Pericardium fibroblast (primary cell): ENCODE data around the gene IBTK. TPM values are rescaled to one million over a fixed set of nuclear protein-coding genes. Genes with fewer than 3 reads are reported as not detected.

Source experiments
- total RNA-seq: library from RNA; depleted of rRNA; stranded (reverse); fragments of >200 nt; gene quantifications from 2 replicates; pipeline ENCODE4 v1.2.3, GENCODE V29; 2015

The IBTK gene
- 21.6 and 27.8 TPM in 2 replicates for total RNA-seq

GRCh38 chr6:82247505-82248272 is at the start of gene IBTK:
IBTK (minus strand) TSS chr6:82247744; CDS start chr6:82240486, 7,258 bp downstream.

Other genes with a start within 250 kb of the IBTK start
- 55.1 and 76.1 TPM in 2 replicates for gene TPBG, start 116.1 kb upstream of the IBTK start, total RNA-seq